Measurements from ENCODE around the gene COG5. TPM values are rescaled to one million over a fixed set of nuclear protein-coding genes. Genes with fewer than 3 reads are reported as not detected.

The COG5 gene
- total RNA-seq, 1 experiment from 2014 or later: 56.1 TPM

DNA sequence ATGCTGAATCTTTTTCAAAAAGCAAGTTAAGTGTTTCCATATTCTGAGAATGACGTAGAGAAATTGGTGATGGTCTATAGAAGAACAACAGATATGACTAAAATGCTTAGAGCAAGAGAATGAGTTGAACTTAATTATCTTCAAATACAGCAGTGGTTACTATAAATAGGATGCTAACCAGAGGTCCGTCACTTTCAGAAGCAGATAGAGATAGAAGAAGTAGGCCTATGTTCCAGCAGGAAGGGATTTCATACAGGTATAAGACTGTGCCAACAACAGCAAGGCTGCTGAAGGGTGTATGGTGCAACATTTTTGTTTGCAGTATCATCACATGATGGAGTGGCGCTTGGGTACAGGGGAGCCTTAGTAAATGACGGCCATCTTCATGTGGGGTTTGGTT is 326.3 kb downstream of the COG5 start:
- DNase-seq: no peak
- no peak overlapping the region for H3K9ac ChIP-seq (ENCODE audit: low read length)
- H3K4me3 ChIP-seq (ENCODE audit: low read length): no peak overlapping the region
- no peaks in the 10 kb centered on the region for H3K36me3 ChIP-seq (ENCODE audit: insufficient read depth, low read length)
- no peak overlapping the region for H3K27ac ChIP-seq (ENCODE audit: low read length)
- H3K9me2 ChIP-seq (replicated peaks; ENCODE audit: insufficient read depth, low read length): no peaks in the 10 kb centered on the region; the same call in 1 of the 2 replicates
- no peaks in the 10 kb centered on the region for H3K27me3 ChIP-seq (ENCODE audit: low read length)
- H3K4me1 ChIP-seq (ENCODE audit: low read length): peaks cover 28% of the 10 kb centered on the region
- no peaks in the 10 kb centered on the region for H3K9me3 ChIP-seq (ENCODE audit: low read length)
- no peak overlapping the region for H2AFZ ChIP-seq (ENCODE audit: low read length)
- no peaks in the 10 kb centered on the region for H3K79me2 ChIP-seq (ENCODE audit: low read length)
- no peak overlapping the region for H3K4me2 ChIP-seq (ENCODE audit: low read depth, low read length, poor library complexity, severe bottlenecking)
- no peaks in the 10 kb centered on the region for H4K20me1 ChIP-seq (ENCODE audit: insufficient read depth, low read depth, low read length)

DNA sequence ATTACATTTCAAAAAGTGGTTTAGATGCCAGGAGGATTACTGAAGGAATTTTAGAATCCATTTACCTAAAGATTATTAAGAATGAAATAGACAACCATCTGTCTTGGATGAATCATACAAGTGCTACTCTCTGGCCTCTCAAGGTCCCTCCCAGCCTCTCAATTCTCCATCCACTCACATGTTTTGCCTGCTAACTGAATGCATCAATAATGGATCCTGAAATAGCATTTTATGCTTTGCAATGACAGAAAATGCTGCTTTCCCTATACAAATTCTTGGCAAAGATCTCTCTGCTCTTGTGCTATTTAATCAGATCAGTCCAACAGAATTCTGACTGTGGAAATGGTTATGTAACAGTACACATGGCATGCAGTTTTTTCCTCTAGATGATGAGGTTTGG is 326.9 kb downstream of the COG5 start:
- Histone ChIP-seq H2AFZ (ENCODE audit: low read length) (no peak overlapping the region), H3K27ac (ENCODE audit: low read length) (no peak overlapping the region), H3K4me1 (ENCODE audit: low read length) (peaks cover 34% of the 10 kb centered on the region), H3K4me3 (ENCODE audit: low read length) (no peak overlapping the region), H3K27me3 (ENCODE audit: low read length) (no peaks in the 10 kb centered on the region), H3K9me2 (replicated peaks; ENCODE audit: insufficient read depth, low read length) (no peaks in the 10 kb centered on the region; the same call in 1 of the 2 replicates), H3K9ac (ENCODE audit: low read length) (no peak overlapping the region), H3K4me2 (ENCODE audit: low read depth, low read length, poor library complexity, severe bottlenecking) (no peak overlapping the region), H3K79me2 (ENCODE audit: low read length) (no peaks in the 10 kb centered on the region), H3K36me3 (ENCODE audit: insufficient read depth, low read length) (no peaks in the 10 kb centered on the region), H3K9me3 (ENCODE audit: low read length) (no peaks in the 10 kb centered on the region), H4K20me1 (ENCODE audit: insufficient read depth, low read depth, low read length) (no peaks in the 10 kb centered on the region)
- DNase-seq: no peak

DNA sequence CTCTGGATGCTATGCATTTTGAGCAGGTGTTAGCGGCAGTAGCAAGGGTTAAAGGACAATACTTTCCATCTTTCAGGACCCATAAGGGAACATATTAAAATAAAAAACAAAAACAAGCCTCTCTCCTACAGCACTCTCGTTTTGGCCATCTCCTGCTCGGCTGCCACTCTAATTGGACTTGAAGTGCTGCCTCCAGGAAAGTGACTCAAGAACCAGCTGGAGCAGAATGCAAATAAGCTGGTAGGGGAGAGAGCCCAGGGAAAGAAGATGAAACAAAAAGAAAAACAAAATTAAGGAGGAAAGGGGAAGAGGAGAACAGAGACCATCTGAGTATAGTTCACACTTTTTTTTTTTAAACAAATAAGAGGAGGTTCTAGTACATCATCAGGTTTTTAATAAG is 329.3 kb downstream of the COG5 start:
- Histone ChIP-seq H3K9me3 (ENCODE audit: low read length) (no peaks in the 10 kb centered on the region), H3K4me2 (ENCODE audit: low read depth, low read length, poor library complexity, severe bottlenecking) (no peak overlapping the region), H3K4me3 (ENCODE audit: low read length) (no peak overlapping the region), H3K9me2 (replicated peaks; ENCODE audit: insufficient read depth, low read length) (no peaks in the 10 kb centered on the region; the same call in 1 of the 2 replicates), H3K9ac (ENCODE audit: low read length) (no peak overlapping the region), H3K4me1 (ENCODE audit: low read length) (peaks cover 43% of the 10 kb centered on the region), H3K79me2 (ENCODE audit: low read length) (no peaks in the 10 kb centered on the region), H3K36me3 (ENCODE audit: insufficient read depth, low read length) (no peaks in the 10 kb centered on the region), H2AFZ (ENCODE audit: low read length) (no peak overlapping the region), H3K27me3 (ENCODE audit: low read length) (no peaks in the 10 kb centered on the region), H4K20me1 (ENCODE audit: insufficient read depth, low read depth, low read length) (no peaks in the 10 kb centered on the region), H3K27ac (ENCODE audit: low read length) (no peak overlapping the region)
- DNase-seq: no peak

DNA sequence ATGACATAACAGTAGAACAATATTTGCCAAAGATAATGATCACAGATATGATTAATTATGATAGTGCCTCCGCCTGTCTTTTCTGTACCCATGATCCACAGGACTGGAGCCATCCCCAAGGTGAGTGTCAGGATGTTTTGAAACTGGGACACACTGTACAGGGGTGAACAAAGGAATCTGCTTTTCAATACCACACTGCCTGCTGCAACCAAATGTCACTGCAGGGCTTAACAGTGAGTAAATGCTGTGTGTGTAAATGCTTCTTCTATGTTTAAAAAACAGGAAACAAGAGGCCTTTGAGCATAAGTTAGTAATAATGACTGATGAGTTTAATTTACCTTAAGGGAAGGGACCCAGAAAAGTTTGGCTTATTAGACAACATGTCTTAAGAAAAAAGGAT is 329.7 kb downstream of the COG5 start:
- no peak overlapping the region for H3K4me3 ChIP-seq (ENCODE audit: low read length)
- no peaks in the 10 kb centered on the region for H3K9me3 ChIP-seq (ENCODE audit: low read length)
- DNase-seq: no peak

DNA sequence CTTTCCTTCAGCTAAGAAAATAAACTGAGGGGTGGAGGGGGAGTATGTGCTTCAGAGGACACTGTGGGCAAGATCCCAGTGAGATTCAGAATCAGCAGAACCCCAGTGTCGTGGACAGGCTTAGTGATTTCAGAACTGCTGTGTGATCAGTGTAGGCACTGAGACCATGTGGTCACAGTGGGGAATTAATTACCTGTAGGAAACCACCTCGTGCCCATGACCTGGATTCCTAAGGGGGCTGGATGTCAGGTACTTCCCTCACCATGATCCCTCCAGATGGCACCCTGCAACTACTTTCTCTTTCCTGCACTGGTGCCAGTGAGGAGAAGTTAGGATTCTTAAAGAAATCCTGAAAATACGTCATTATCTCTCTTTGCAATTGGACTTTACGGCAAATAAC is 330.5 kb downstream of the COG5 start:
- Histone ChIP-seq H3K4me1 (ENCODE audit: low read length) (peaks cover 31% of the 10 kb centered on the region), H3K9me2 (replicated peaks; ENCODE audit: insufficient read depth, low read length) (no peaks in the 10 kb centered on the region; the same call in 1 of the 2 replicates), H3K79me2 (ENCODE audit: low read length) (no peaks in the 10 kb centered on the region), H3K27ac (ENCODE audit: low read length) (no peak overlapping the region), H4K20me1 (ENCODE audit: insufficient read depth, low read depth, low read length) (no peaks in the 10 kb centered on the region), H3K4me2 (ENCODE audit: low read depth, low read length, poor library complexity, severe bottlenecking) (no peak overlapping the region), H3K9ac (ENCODE audit: low read length) (no peak overlapping the region), H3K27me3 (ENCODE audit: low read length) (no peaks in the 10 kb centered on the region), H3K9me3 (ENCODE audit: low read length) (no peaks in the 10 kb centered on the region), H3K4me3 (ENCODE audit: low read length) (no peak overlapping the region), H3K36me3 (ENCODE audit: insufficient read depth, low read length) (no peaks in the 10 kb centered on the region), H2AFZ (ENCODE audit: low read length) (no peak overlapping the region)
- DNase-seq: no peak

More for the DNA sequence above, 329.7 kb downstream of the COG5 start:
- H3K27me3 ChIP-seq (ENCODE audit: low read length): no peaks in the 10 kb centered on the region
- H3K9ac ChIP-seq (ENCODE audit: low read length): no peak overlapping the region
- peaks cover 39% of the 10 kb centered on the region for H3K4me1 ChIP-seq (ENCODE audit: low read length)
- H2AFZ ChIP-seq (ENCODE audit: low read length): no peak overlapping the region
- no peaks in the 10 kb centered on the region for H4K20me1 ChIP-seq (ENCODE audit: insufficient read depth, low read depth, low read length)
- no peaks in the 10 kb centered on the region for H3K79me2 ChIP-seq (ENCODE audit: low read length)
- H3K9me2 ChIP-seq (replicated peaks; ENCODE audit: insufficient read depth, low read length): no peaks in the 10 kb centered on the region; the same call in 1 of the 2 replicates
- H3K36me3 ChIP-seq (ENCODE audit: insufficient read depth, low read length): no peaks in the 10 kb centered on the region
- H3K4me2 ChIP-seq (ENCODE audit: low read depth, low read length, poor library complexity, severe bottlenecking): no peak overlapping the region
- no peak overlapping the region for H3K27ac ChIP-seq (ENCODE audit: low read length)

DNA sequence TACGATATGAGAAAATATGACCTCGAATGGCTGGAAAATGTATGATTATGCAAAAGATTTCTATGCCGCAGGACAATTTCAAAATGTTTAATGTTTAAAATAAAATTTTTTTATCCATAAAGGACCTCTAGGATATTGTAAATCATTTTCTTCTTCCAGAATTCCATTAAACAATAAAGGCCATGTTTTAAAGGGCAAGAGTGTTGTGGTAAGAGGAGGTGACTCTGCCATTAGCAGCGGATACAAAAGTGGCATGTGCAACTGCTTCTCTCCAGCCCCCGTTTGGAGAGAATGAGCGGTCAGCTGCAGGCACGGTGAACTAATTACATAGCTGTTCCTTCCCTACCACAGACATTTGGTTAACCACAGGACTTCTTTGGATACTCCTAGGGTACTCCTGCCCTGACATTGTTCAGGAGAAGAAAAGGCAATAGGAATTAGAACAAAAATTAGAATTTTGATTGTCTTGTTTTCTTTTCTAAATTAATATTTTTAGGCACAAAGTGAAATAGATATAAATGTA is 331.1 kb downstream of the COG5 start:
- Histone ChIP-seq H3K79me2 (ENCODE audit: low read length) (no peaks in the 10 kb centered on the region), H3K4me3 (ENCODE audit: low read length) (no peak overlapping the region), H2AFZ (ENCODE audit: low read length) (no peak overlapping the region), H3K27me3 (ENCODE audit: low read length) (no peaks in the 10 kb centered on the region), H3K9me2 (replicated peaks; ENCODE audit: insufficient read depth, low read length) (no peaks in the 10 kb centered on the region; the same call in 1 of the 2 replicates), H4K20me1 (ENCODE audit: insufficient read depth, low read depth, low read length) (no peaks in the 10 kb centered on the region), H3K4me1 (ENCODE audit: low read length) (peaks cover 28% of the 10 kb centered on the region), H3K9me3 (ENCODE audit: low read length) (no peaks in the 10 kb centered on the region), H3K9ac (ENCODE audit: low read length) (no peak overlapping the region), H3K4me2 (ENCODE audit: low read depth, low read length, poor library complexity, severe bottlenecking) (no peak overlapping the region), H3K27ac (ENCODE audit: low read length) (no peak overlapping the region), H3K36me3 (ENCODE audit: insufficient read depth, low read length) (no peaks in the 10 kb centered on the region)
- DNase-seq: no peak

DNA sequence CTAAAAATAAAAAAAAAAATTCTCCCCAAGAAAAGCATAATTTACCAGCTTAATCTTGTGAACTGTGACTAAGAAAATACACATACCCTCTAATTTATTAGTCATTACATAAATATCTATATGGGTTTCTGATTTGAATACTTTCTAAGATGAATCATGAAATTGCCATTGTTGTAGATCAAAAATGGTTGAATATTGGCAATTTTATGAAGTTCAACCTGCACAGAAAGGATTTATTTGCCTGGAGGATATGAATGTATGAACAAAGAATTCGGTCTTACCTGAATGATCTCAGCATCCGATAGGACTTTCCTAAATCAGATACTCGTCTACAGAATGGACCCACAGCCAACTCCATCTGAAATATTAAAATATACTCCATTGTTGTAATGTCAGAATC is 333.4 kb downstream of the COG5 start:
- H3K9ac ChIP-seq (ENCODE audit: low read length): no peak overlapping the region
- no peaks in the 10 kb centered on the region for H3K79me2 ChIP-seq (ENCODE audit: low read length)
- no peak overlapping the region for H3K27ac ChIP-seq (ENCODE audit: low read length)
- peaks cover 28% of the 10 kb centered on the region for H3K4me1 ChIP-seq (ENCODE audit: low read length)
- DNase-seq: no peak
- no peak overlapping the region for H2AFZ ChIP-seq (ENCODE audit: low read length)
- H3K9me3 ChIP-seq (ENCODE audit: low read length): no peaks in the 10 kb centered on the region
- H3K27me3 ChIP-seq (ENCODE audit: low read length): no peaks in the 10 kb centered on the region
- H3K9me2 ChIP-seq (replicated peaks; ENCODE audit: insufficient read depth, low read length): no peaks in the 10 kb centered on the region
- no peak overlapping the region for H3K4me3 ChIP-seq (ENCODE audit: low read length)
- H3K36me3 ChIP-seq (ENCODE audit: insufficient read depth, low read length): no peaks in the 10 kb centered on the region
- H3K4me2 ChIP-seq (ENCODE audit: low read depth, low read length, poor library complexity, severe bottlenecking): no peak overlapping the region
- no peaks in the 10 kb centered on the region for H4K20me1 ChIP-seq (ENCODE audit: insufficient read depth, low read depth, low read length)

DNA sequence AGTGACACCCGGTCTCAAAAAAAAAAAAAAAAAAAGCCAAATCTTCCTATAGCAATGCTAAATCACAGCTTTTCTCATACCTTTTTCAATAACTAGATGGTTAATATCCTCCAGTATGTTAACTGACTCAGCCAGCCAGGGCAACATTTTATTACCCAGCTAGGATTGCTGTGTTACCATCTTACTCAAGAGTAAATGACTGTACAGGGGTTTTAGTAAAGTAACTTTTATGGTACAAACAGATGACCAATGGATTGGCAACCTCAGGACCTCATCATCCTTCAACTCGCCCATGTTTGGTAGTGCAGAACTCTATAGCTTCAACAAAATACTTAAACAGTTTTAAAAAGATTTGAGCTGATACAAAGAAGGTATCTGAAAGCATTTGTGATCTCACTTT is 335.4 kb downstream of the COG5 start:
- Histone ChIP-seq H2AFZ (ENCODE audit: low read length) (no peak overlapping the region), H3K9me2 (replicated peaks; ENCODE audit: insufficient read depth, low read length) (no peaks in the 10 kb centered on the region), H3K4me1 (ENCODE audit: low read length) (peaks cover 30% of the 10 kb centered on the region), H3K9ac (ENCODE audit: low read length) (no peak overlapping the region), H3K27me3 (ENCODE audit: low read length) (no peaks in the 10 kb centered on the region), H3K4me2 (ENCODE audit: low read depth, low read length, poor library complexity, severe bottlenecking) (no peak overlapping the region), H3K79me2 (ENCODE audit: low read length) (no peaks in the 10 kb centered on the region), H3K9me3 (ENCODE audit: low read length) (no peaks in the 10 kb centered on the region), H4K20me1 (ENCODE audit: insufficient read depth, low read depth, low read length) (no peaks in the 10 kb centered on the region), H3K36me3 (ENCODE audit: insufficient read depth, low read length) (no peaks in the 10 kb centered on the region), H3K27ac (ENCODE audit: low read length) (no peak overlapping the region), H3K4me3 (ENCODE audit: low read length) (no peak overlapping the region)
- no peak for DNase-seq

All from Karpas-422 (cell line).